HG02623 (cell line): ENCODE data around the gene STOM.

ENCODE experiments used
- ATAC-seq: cut with Tn5 transposase; IDR thresholded peaks from one replicate; pipeline ENCODE4 v1.9.1; 2021; ENCODE audit warnings: moderate library complexity; ENCODE audit not compliant: unreplicated experiment

The STOM gene

DNA sequence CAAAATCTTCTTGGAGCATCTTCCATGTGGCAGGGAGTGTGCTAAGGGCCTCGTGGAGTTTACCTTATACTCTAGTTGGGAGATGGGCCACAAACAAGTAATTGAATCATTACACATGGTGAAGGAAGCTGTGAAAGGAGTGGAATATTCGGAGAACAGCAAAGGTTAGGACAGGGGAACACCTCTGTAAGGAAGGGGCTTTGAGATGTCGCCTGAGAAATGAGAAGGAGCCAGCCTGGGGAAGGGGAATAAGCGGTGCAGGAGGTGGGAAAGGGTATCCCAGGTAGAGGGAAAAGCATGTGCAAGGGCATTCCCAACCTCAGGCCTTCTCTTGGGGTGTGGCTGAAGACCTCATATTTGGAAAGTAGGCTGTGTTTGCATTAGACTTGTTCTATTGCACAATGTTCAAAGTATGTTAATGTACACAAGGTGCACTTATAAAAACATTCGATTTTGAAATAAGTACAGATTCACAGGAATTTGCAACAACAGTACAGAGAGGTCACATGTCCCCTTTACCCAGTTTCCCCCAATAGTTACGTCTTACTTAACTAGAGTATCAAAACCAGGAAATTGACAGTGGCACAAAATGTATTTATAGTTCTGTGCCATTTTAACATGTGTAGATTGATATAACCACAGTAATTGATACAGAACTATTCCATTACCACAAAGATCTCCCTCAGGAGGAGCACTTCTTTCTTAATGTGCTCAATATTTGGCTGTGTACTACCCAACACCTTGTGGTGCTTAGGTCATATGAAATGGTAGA, 2.4 kb upstream of the STOM start:
- ATAC-seq, result no peak

DNA sequence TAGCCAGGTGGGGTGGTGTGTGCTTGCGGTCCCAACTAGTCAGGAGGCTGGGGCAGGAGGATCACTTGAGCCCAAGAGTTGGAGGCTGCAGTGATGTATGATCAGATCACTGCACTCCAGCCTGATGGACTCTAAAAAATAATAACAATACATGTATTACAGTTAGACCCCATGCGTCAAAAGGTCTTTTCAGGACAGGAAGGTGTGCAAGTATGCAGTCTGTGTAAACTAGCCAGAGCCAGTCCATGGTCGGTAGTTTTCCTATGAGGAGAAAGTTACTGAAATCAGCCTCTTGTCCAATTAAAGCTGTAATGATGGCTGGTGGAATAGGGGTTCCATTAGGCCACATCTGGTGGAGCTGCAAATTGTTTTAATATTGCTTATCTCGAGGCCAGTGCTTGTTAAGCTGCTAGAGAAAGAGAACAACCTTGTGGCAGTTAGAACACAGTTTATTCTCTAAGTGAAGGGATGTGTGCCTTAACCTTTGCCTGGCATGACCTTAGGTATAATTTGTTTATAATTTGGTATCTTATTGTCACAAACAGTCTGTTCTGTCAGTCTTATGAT, 1.5 kb upstream of the STOM start:
- no peak for ATAC-seq

DNA sequence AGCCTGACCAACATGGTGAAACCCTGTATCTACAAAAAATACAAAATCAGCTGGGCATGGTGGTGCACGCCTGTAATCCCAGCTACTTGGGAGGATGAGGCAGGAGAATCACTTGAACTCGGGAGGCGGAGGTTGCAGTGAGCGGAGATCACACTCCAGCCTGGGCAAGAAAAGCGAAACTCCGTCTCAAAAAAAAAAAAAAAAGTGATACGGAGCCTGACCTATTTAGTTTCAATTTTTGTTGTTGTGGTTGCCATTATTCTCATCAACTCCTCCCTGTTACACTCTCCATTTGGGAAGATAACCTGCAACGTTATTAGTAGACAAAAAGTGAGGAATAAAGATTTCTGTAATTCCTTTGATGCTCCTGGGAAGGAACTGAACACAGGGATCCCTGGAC, 1.3 kb downstream of the STOM start:
- ATAC-seq, result no peak

DNA sequence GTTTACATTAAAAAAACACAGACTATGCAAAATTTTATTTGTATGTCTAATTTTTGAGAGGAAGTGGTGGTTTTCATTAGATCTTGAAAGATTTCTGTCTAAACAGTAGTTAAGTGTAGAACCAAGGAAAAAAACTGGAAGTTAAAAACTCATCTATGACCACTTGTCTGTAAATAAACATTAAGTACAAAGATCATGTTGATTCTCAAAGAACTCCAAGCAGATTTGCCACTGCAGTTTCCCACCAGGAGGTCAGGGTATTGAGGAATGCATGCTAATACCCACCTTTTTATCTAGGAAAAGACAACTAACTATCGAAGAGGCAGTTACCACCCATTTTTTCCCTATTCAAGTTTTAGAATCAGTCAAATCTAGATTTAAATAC, 1.9 kb downstream of the STOM start:
- no peak for ATAC-seq

DNA sequence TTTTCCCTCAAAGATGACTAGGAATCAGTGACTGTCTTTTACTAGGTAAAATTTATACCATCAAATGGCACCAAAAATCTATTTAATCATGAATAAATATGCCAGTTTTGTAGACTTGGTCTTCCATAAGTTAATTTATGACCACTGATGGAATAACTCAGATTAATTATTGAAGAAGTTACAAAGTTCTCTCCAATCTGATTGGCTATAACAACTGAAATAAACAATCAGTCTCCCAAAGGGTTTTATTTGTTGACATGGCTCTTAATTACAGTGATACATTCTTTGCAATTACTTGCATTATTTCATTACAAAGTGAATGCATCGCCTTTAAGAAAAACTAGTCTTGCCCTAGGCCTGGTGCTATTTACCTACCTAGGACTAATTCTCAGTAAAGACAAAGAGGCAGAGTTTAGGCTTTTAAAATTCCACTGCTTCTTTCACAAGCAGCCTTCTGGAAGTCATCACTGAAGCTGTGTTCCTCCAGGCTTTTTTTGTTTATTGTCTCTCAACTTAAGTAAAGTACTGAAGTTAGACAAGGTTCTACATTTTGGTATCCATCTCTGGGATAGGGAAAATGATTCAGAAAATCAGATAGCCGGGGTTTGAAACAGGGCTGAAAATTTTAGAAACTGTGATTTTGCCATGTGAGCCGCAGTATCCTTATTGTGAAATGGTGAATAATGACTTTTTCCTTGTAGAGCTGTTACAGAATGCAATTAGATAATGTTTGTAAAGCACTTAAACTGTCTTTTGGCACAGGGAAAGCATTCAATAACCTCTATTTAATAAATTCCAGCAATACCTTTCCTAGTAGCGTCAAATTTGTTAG, 2.5 kb downstream of the STOM start:
- ATAC-seq, result no peak

DNA sequence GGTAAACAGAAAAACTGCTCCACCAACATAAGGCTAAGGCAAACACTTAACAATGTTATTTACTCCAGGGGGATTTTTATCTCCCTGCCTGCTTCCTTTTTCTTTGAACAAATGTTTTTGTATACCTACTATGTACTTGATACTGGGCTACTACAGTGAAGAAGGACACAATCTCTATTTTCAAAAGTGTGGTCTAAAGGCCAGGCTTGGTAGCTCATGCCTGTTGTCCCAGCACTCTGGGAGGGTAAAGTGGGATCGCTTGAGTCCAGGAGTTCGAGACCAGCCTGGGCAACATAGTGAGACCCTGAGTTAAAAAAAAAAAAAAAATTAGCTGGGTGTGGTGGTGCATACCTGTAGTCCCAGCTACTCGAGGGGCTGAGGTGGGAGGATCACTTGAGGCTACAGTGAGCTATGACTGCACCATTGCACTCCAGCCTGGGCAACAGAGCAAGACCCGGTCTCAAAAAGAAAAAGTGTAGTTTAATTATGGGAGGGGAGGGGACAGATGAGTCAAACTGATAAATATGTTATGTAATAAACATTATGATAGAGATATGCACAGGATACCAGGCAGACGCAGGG, 3.3 kb downstream of the STOM start:
- no peak for ATAC-seq

DNA sequence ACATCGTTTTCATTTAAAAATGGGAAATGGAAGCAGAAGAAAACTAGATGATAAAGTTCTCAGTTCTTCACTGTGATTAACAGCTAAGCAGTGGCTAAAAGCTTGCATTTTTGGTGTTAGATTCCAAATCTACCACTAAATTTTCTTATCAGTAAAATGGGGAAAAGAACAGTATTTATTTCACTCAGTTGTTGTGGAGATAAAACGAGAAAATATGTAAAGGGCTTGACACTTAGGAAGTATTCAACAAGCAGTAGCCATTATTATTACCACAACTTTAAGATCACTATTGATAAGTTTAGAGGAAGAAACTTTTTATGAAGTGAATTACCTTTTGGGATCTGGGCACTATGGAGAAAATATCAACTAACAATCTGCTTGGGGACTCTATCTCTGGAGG, 4.5 kb downstream of the STOM start:
- no peak for ATAC-seq

DNA sequence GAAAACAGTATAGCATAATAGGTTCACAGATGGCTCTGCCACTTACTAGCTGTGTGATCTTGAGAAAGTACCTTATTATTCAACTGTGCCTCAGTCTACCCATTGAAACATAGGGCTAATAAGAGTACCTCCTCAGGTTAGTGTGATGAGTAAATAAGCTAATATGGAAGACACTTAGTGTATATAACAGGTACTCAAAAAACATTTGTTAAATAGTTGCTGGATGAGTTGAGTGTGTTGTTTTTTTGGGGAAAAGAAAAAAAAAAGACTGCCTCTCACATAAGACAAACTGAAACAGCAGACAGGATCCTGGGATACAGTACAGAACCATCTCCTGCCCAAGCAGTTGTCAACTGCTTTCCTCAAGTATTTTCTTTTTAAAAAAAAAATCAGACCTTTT, 5.2 kb downstream of the STOM start:
- ATAC-seq, result no peak

DNA sequence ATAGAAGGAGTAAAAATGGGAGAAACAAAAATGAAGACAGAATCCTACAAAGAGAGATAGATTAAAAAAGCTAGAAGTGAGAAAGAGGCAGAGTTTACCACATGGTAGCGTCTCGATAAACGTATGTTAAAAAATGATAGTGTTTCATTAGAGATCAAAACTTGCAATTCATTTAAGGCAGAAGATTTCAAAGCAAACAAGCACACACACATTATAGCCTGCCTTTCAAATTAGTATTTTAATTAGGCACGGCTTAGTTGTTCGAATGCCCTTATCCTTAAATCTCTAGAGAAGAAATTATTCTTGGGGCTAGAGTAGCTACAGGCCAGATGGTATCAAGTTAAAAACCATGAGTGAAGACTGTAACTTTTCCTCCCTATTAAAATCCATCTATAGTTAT, 6.0 kb downstream of the STOM start:
- no peak for ATAC-seq

DNA sequence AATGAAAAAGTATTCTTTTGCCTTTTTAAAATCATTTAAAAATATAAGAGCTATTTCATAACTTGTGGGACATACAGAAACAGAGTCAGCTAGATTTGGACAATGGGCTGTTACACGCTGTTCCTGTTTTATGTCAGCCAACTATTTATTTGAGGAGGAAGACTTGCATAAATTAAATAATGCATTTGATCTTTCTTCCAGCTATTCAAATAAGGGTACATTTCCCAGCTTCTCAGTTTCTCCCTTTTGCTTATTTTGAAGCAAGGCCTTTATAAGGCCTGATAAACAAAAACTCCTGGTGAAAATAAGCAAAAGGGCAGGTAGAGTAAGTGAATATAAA, 6.5 kb downstream of the STOM start:
- ATAC-seq, result no peak

DNA sequence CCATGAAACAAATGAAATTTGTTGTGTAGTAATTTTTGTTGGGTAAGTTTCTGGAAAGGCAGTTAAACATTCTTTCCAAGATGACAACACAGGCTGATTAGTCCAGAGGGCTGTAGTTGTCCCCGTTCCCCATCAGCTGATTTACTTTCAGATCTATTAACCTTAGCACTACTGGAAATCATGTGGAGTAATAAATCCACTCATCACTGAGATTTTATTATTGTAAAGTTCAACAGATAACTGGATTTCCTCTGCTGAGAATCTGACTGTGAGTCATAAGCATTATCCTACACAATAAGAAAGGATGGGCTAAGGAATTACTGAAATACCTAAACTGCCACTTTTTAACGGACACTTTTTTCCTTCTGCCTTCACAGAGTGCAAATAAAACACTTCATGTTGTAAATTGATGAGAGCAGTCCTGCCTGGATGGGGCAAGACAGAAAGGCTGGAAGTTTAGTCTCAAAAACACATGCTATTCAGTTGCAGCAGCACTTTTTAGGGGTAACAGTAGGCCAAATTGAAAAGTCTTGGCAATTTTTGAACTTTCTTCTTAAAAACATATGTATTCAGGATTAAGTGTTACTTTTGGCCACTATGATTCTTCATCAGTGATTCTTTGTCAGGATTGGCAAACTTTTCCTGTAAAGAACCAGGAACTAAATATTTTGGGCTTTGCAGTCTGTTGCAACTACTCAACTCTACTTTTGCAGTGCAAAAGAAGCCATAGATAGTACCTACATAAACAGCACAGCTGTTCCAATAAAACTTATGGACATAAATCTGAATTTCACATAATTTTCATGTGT, 7.0 kb downstream of the STOM start:
- no peak for ATAC-seq

DNA sequence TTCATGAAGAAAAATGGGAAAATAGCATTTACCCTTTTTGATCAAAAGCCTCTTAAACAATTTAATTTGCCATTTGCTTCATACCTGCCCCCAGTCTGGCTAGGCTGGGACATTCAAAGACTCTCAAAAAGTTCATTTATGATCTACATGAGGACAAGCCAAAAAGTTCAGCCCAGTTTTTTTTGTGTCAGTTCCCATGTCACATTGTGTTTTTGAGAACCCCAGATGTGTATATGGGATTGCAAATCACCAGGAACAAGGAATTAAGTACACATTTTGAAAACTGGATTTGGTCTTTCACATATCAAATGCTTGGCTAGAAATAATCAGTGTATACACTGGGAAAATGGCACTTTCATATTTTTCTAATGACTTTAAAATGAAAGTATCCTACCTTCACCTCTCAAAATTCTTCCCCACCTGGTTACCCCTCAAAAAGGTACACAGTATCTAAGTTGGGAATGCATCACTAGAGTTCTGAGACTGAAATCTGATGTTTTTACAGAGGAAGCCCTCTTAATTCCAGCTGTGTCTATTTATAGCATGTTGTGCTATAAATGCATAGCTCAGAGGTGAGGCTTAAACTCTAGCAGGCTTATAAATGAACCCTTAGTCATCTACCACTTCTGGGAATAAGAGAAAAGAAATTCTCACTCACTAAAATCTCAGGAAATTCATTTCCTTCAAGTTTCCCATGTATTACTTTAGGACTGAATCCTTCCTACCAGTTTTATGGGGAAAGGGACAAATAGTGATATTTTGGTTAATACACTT, 9.3 kb downstream of the STOM start:
- ATAC-seq, result no peak

DNA sequence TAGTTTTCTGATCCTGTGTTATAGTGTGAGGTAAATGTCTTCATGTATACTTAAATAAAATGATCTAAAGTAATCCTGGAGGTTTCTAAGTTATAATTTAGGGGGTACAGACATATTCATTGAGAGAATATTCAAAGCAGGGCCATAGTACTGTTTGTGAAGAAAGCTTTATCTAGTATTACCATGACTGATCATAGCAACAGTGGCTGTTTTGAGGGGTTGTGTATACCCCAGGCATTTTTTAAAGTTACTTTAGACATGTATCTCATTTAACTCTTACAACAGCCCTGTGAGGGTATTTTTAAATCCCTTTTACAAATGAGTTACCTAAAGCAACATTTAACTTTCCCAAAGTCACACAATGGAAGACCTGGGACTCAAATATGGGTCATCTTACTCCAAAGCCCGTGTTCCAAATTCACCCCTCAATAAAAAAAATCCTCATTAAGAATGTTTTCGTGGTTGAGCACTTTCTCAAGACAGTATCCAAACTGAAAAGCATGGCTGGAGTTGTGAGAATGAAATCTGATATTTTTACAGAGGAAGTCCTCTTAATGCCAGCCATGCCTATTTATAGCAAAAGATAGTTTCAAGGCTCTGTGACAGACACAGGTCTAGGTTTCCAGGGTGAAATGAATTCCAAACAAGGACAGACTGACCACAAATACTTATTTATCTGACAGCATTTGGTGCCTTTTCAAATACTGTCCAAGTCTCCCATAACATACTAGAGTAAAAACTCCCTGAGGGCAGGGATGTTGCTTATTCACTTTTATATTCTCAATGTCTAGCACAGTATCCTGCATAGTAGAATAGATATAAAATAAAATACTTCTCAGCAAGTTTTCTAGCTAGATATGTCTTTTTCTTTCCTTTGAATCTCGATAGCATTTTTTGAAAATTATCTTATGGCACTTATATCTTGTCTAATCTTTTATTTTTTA, 10.4 kb downstream of the STOM start:
- ATAC-seq, result no peak

DNA sequence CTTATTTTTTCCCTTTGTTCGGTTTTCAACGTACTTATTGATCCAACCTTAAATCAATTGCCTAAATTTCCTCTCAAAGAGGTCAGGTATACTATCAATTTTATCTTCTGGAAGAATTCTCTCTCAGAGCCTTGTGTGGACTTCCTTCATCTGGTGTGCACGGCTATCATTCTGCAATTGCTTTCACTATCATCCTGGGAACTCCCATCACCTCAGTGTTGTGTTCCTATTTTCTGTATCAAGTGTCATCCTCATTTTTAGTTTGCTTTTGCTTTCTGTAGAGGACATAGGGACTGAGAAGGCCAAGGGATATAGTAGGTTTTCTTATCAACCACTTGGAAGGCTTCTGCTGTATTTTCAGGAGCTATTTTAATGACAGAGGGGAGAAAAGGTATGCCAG, 11.3 kb downstream of the STOM start:
- ATAC-seq, result no peak

DNA sequence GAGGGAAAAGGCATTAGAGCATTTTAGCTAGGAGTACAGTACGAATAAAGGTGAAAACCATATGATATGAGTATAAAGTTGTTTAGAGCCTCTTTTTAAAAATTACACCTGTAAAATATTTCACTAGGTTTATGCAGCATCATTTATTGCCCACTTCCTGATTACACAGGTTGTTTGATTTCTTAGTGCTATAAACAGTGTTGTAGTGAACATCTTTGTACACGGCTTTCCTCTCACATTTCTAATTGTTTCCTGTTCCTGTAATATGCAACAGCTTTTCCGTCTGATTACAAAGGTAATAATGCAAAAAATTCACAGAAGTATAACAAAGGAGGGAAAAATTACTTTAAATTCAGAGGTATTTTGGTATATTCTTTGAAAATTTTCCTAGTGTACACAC, 13.0 kb downstream of the STOM start:
- ATAC-seq, result no peak

DNA sequence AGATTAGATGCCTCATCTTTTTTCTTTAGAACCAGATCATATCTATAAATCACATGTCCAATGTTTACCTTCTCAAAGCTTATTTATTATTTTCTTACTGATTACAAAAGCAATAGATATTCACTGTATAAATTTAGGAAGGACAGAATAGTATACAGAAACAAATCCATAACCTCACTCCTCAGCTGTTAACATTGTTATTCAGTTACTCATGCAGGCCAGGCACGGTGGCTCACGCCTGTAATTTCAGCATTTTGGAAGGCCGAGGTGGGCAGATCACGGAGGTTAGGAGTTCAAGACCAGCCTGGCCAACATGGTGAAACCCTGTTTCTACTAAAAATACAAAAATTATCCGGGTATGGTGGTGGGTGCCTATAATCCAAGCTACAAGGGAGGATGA, 15.3 kb downstream of the STOM start:
- ATAC-seq, result no peak

DNA sequence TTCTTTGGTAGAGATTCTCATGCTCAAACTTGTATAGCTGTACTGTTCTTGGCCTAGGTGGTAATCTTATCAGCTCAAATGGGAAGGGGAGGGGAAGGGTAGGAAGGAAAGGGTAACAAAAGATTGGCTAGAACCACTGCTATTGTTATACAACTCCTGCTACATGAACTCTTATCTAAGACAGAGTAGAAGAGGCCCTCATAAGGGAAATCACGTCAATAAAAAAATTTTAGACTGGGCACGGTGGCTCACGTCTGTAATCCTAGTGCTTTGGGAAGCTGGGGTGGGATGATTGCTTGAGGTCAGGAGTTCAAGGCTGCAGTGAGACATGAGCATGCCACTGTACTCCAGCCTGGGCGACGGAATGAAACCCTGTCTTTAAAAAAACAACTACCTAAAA, 15.9 kb downstream of the STOM start:
- no peak for ATAC-seq

DNA sequence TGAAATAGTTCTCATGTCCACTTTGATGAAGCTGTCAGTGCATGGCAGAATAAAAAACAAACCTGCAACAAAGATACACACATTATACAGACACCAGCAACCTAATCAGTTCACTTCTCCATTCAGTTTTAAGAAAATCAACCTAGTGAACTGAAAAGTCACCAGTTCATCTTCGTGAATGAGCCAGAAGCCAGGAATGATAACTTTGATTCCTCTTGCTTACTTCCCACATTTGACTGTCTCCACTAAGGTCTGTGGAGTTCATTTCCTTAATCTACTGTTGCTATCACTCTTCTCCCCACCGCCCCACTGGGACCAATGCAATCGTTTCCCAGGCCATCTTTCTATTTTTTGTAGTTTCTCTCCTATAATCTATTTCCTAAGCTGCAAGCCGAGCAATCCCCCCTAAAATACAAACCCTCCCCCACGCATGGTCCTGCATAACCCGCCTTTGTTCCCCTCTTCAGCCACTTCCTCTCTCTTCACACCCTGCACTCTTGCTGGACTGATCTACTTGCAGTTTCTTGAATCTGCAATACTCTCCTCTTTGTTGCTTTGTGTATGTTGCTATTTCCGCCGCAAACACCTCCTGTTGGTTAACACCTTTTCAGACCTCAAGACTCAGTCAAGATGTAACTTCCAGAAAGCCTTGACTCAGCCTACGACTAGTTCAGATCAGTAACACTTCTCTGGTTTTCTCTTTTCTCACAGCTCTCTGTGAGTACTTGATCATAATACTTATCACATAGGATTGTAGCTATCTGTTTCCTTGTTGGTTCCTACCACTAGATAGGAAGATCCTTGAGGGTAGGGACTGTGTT, 16.6 kb downstream of the STOM start:
- peak; percentile 95 for ATAC-seq
